Stimulated activated naive B cell treated with anti-CD40 and anti-IgM and Interleukin-4, amounts not matched to agents 10 μg/mL and 1 μg/mL and 100 μg/mL, for 72 hours (primary cell): ENCODE results near the gene HES6.

Source experiments
- ATAC-seq, 2 donors: fragments of 150-1000 bp; cut with Tn5 transposase; replicated peaks; 2 replicates each; pipeline ENCODE4 v1.10.0; 2021; ENCODE audit warnings: moderate library complexity in 1 of 2
- DNase-seq: peaks from one replicate; pipeline ENCODE4 v3.0.0; 2021
- H3K27ac Mint-ChIP-seq: one replicate; pipeline ENCODE4 v1.8.0; 2022; ENCODE audit warnings: mild to moderate bottlenecking, mixed read lengths
- H3K27me3 Mint-ChIP-seq, 2 donors: one replicate each; pipeline ENCODE4 v1.8.0; 2022; ENCODE audit warnings: mixed read lengths in 2 of 2
- H3K36me3 Mint-ChIP-seq, 2 donors: one replicate each; pipeline ENCODE4 v1.8.0; 2022; ENCODE audit warnings: mixed read lengths in 2 of 2, mild to moderate bottlenecking in 1 of 2
- H3K4me1 Mint-ChIP-seq, 2 donors: one replicate each; pipeline ENCODE4 v1.8.0; 2022; ENCODE audit warnings: mixed read lengths in 2 of 2, mild to moderate bottlenecking in 1 of 2
- H3K4me3 Mint-ChIP-seq, 2 donors: one replicate each; pipeline ENCODE4 v1.8.0; 2022; ENCODE audit warnings: mild to moderate bottlenecking in 2 of 2, mixed read lengths in 2 of 2, moderate library complexity in 1 of 2
- H3K9me3 Mint-ChIP-seq, 2 donors: one replicate each; pipeline ENCODE4 v1.8.0; 2022; ENCODE audit warnings: mixed read lengths in 2 of 2, mild to moderate bottlenecking in 1 of 2

Gene HES6

GRCh38 chr2:238239863-238240756 is at the start of gene HES6:
HES6 (minus strand) TSS chr2:238240038; CDS start chr2:238239905, 133 bp downstream.
- Mint-ChIP-seq H3K9me3 (no peaks in the 10 kb centered on the region), H3K36me3 (peaks cover 2 to 9% of the 10 kb centered on the region in 2 donors), H3K27ac (peak within 1 kb of the TSS; percentile 79), H3K27me3 (peaks cover 19 to 20% of the 10 kb centered on the region in 2 donors), H3K4me1 (peaks cover 5 to 21% of the 10 kb centered on the region in 2 donors), H3K4me3 (peak within 1 kb of the TSS; percentile 85 to 96)
- peak; percentile 68 for DNase-seq
- ATAC-seq = peak; percentile 85 to 87

DNA sequence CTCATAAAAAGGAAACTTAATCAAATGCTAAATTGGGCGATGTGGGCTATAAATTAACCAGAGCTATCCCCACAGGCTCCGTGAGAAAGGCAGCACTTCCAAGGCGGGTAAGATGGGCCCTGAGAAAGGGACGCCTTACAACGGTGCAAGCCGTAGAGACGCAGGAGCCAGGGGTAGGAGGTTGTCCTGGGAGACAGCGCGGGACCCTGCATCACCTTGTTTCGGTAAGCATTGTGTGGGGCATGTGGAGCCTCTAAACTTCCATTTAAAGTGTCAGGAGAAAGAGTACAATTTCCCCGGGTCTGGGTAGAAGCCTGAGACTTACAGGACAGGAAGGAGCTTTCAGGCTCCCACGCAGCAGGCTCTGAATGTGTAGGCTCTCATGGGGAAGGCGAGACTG is 49.7 kb upstream of the HES6 start:
- peaks cover 27 to 49% of the 10 kb centered on the region in 2 donors for H3K4me1 Mint-ChIP-seq
- no peak for ATAC-seq

DNA sequence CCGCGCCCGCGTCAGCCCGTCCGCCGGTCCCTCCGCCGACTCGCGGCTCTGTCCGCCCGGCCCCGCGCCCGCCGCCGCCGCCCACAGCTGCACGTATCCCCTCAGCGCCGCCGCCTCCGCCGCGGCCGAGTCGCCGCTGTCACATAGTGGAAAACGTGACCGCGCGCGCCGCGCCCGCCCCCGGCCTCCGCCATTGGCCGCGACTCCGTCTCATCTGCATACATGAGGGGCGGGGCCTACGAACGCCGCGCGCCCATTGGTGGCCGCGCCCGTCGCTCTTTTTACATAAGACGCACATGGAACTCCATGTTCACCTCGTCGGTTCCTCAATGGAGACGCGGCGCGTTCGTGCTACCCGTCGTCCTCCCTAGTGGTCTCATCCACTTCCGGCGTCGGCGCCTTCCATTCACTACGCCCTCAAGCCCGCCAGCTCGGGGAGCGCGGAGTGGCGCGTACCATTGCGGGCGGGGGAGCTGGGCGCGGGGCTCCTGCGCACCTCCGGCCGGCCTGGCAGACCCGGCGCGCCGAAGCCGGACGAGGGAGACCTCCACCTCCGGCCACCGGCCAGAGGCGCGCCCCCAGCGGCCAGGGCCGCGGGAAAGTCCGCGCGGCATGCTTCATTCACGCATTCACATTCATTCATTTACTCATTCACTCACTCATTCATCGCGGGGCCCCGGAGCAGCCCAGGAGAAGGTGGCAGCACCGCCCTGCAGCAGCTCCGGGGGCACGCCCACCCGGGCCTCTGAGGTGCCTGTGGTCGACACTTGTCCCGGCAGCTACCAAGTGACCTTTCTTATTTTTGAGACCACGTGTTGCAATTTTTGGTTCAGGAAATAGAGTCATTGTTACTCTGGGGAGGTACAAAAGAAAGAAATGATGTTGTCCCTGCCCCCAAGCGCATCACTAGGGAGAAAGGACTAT is 49.1 kb upstream of the HES6 start:
- DNase-seq = peak; percentile 96
- Mint-ChIP-seq H3K27ac (peak overlapping the region; percentile 99), H3K4me3 (peak overlapping the region; percentile 96 to 99), H3K27me3 (no peaks in the 10 kb centered on the region), H3K36me3 (peaks cover 0 to 3% of the 10 kb centered on the region in 2 donors), H3K4me1 (peaks cover 28 to 56% of the 10 kb centered on the region in 2 donors), H3K9me3 (no peaks in the 10 kb centered on the region)
- ATAC-seq = peak; percentile 86 to 91

More for the DNA sequence above, 49.7 kb upstream of the HES6 start:
- DNase-seq = no peak
- Mint-ChIP-seq H3K36me3 (peaks cover 0 to under 1% of the 10 kb centered on the region in 2 donors), H3K9me3 (no peaks in the 10 kb centered on the region), H3K27ac (peak overlapping the region; percentile 99), H3K4me3 (peak overlapping the region; percentile 96 to 99), H3K27me3 (no peaks in the 10 kb centered on the region)

- H3K4me1 Mint-ChIP-seq = peaks cover 37 to 65% of the 10 kb centered on the region in 2 donors
- no peaks in the 10 kb centered on the region for H3K9me3 Mint-ChIP-seq
- ATAC-seq (peak; percentile 33 to 39), DNase-seq (peak; percentile 15)
- no peaks in the 10 kb centered on the region for H3K27me3 Mint-ChIP-seq
- peak within 1 kb of the TSS; percentile 96 to 99 for H3K4me3 Mint-ChIP-seq
- peak within 1 kb of the TSS; percentile 99 for H3K27ac Mint-ChIP-seq
- H3K36me3 Mint-ChIP-seq = peaks cover 3 to 7% of the 10 kb centered on the region in 2 donors
Observed at GRCh38 chr2:238287737-238288649, 48.2 kb upstream of the HES6 start, which contains the start of gene PER2. PER2 (minus strand) TSS chr2:238288610; CDS start chr2:238277936, 10,674 bp downstream.

GRCh38 chr2:238286987-238287736 is 47.3 kb upstream of the HES6 start:
- H3K9me3 Mint-ChIP-seq = no peaks in the 10 kb centered on the region

GRCh38 chr2:238286551-238286950 is 46.7 kb upstream of the HES6 start:
- no peak for ATAC-seq
- H3K4me3 Mint-ChIP-seq = no peak overlapping the region

More at GRCh38 chr2:238286987-238287736, 47.3 kb upstream of the HES6 start:
- ATAC-seq = no peak
- peaks cover 42 to 73% of the 10 kb centered on the region in 2 donors for H3K4me1 Mint-ChIP-seq
- H3K27me3 Mint-ChIP-seq = no peaks in the 10 kb centered on the region
- H3K4me3 Mint-ChIP-seq = peak overlapping the region; percentile 87 to 99
- no peak for DNase-seq
- peak overlapping the region; percentile 90 for H3K27ac Mint-ChIP-seq
- peaks cover 3 to 12% of the 10 kb centered on the region in 2 donors for H3K36me3 Mint-ChIP-seq

GRCh38 chr2:238286095-238286494 is 46.3 kb upstream of the HES6 start:
- Mint-ChIP-seq H3K4me3 (no peak overlapping the region), H3K9me3 (no peaks in the 10 kb centered on the region), H3K27me3 (no peaks in the 10 kb centered on the region), H3K27ac (no peak overlapping the region), H3K4me1 (peaks cover 47 to 77% of the 10 kb centered on the region in 2 donors), H3K36me3 (peaks cover 3 to 13% of the 10 kb centered on the region in 2 donors)
- DNase-seq (no peak), ATAC-seq (no peak)

More at GRCh38 chr2:238286551-238286950, 46.7 kb upstream of the HES6 start:
- no peak for DNase-seq
- peaks cover 3 to 13% of the 10 kb centered on the region in 2 donors for H3K36me3 Mint-ChIP-seq
- H3K9me3 Mint-ChIP-seq = no peaks in the 10 kb centered on the region
- no peak overlapping the region for H3K27ac Mint-ChIP-seq
- peaks cover 47 to 77% of the 10 kb centered on the region in 2 donors for H3K4me1 Mint-ChIP-seq
- no peaks in the 10 kb centered on the region for H3K27me3 Mint-ChIP-seq

- no peak overlapping the region for H3K27ac Mint-ChIP-seq
- no peak overlapping the region for H3K4me3 Mint-ChIP-seq
- H3K27me3 Mint-ChIP-seq = no peaks in the 10 kb centered on the region
- DNase-seq (no peak), ATAC-seq (no peak)
- H3K9me3 Mint-ChIP-seq = no peaks in the 10 kb centered on the region
- peaks cover 47 to 77% of the 10 kb centered on the region in 2 donors for H3K4me1 Mint-ChIP-seq
- peaks cover 3 to 13% of the 10 kb centered on the region in 2 donors for H3K36me3 Mint-ChIP-seq
Observed at GRCh38 chr2:238285653-238286082, 45.8 kb upstream of the HES6 start.

DNA sequence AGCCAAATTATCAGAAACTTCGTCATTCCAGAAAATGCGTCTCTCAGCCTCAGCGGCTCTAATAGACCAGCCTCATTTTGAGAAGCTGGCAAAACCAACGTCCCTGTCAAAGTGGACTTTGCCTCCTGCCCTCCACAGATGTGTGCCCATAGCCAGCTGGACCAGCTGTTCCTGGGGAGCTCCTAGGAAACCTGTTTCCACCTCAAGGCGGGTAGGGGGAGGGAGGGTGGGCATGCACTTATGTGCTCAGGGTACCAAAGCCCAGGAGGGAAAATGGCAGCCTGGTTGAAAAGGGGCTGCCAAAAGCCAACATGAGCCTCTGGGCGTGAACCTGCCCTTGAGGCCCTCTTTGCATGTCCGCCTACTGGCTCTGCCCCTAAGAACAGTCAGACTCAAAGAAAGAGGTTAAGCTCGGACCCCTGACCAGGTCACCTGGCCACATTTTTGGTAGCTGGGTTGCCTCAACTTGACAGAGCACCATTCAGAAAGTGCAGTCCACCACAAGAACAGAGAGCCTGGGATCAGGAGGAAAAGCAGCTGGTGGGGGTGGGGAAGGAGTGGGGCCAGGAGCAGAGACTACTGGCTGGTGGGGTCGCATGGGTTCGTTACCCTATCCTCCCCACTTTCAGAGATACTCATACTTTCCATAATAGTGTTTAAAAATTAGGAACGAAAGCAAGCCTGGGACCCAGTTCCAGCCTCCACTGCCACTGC is 45.1 kb upstream of the HES6 start:
- DNase-seq (no peak), ATAC-seq (no peak)
- Mint-ChIP-seq H3K27ac (no peak overlapping the region), H3K27me3 (no peaks in the 10 kb centered on the region), H3K4me1 (peaks cover 45 to 70% of the 10 kb centered on the region in 2 donors), H3K36me3 (peaks cover 4 to 13% of the 10 kb centered on the region in 2 donors), H3K9me3 (no peaks in the 10 kb centered on the region), H3K4me3 (no peak overlapping the region)

DNA sequence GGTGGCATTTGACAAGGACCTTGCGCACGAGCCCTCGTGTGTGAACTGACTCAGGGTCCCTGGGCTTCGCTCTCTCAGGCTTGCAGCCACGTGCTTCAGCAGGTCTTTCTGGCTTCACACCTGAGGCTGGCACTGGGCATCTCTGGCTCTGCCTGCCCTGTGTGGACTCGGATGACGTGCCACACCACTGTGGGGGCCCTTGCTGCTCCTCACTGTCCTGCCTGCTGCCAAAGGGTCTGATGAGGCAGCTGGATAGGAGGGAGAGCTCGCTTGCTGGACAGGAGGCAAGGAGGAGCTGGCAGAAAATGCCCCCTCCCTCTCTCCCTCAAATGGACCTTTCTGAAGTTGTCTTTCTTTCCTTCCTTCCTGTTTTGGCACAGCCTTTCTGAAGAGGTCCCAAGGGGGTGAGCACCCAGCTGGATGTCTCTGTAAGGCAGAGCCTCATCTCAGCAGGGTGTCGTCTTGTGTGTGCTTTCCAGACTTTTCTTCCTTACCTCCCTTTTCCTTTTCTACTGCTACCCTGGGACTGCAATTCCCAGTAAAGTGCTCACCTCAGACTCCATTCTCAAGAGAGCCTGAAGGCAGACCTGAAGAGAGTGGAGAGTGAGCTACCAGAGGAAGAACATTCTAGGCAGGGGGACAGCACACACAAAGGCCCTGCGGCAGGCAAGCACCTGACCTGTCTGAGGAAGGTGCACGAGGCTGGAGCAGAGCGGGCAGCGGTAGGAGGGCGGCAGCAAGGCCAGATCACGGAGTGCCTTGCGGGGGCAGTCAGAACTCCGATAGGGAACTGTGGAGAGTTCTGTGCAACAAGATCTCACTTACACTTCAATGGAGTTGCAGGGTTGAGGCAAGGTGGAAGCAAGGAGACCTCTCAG is 43.3 kb upstream of the HES6 start:
- no peaks in the 10 kb centered on the region for H3K27me3 Mint-ChIP-seq
- H3K4me3 Mint-ChIP-seq = no peak overlapping the region
- ATAC-seq = no peak
- H3K27ac Mint-ChIP-seq = peak overlapping the region; percentile 26
- no peaks in the 10 kb centered on the region for H3K9me3 Mint-ChIP-seq
- H3K4me1 Mint-ChIP-seq = peaks cover 52 to 64% of the 10 kb centered on the region in 2 donors
- H3K36me3 Mint-ChIP-seq = peaks cover 6 to 20% of the 10 kb centered on the region in 2 donors
- no peak for DNase-seq

DNA sequence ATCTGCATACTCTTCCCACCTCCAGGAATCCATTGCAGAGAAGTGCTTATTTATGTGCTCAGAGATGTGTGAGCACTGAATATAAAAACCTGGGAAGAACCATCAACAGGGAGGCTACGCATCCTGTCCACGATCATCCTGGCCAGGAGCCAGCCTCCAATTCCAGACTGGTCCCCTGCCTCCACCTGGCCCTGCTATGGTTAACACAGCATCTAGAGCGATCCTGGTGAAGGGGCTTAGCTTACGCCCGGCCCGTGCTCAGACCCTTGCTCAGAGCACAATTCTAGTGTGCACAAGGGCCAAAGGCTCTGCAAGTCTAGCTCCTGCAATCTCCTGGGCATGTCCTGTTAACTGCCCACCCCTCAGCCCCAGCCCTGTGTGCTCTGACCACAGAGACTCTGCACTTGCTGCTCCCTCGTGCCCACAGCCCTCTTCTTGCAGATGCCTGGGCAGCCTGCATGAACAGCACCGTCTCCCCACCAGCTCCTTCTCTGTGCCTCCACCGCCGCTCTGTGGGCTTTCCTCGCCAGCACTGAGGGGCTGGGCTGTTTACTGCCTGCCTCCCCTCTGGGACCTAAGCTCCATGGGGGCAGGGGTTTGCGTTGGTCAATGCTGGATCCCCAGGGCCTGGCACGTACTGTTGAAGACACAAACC is 42.1 kb upstream of the HES6 start:
- H3K27ac Mint-ChIP-seq = no peak overlapping the region
- no peaks in the 10 kb centered on the region for H3K27me3 Mint-ChIP-seq
- peaks cover 8 to 24% of the 10 kb centered on the region in 2 donors for H3K36me3 Mint-ChIP-seq
- no peak for ATAC-seq
- H3K9me3 Mint-ChIP-seq = no peaks in the 10 kb centered on the region
- no peak overlapping the region for H3K4me3 Mint-ChIP-seq
- no peak for DNase-seq
- peaks cover 44 to 57% of the 10 kb centered on the region in 2 donors for H3K4me1 Mint-ChIP-seq
